Ovary (tissue), 9 donors: ENCODE measurements around the gene IQCF2. TPM values are rescaled to one million over a fixed set of nuclear protein-coding genes. Genes with fewer than 3 reads are reported as not detected.
"Not testable (repeated sequence)": the region's sequence is repeated elsewhere in the genome, so short reads cannot be mapped to it uniquely, and the experiment has no call there.

ENCODE experiments used
- DNase-seq, 5 donors: peaks; one replicate each; pipeline ENCODE4 v3.0.0-alpha.2; 2019 to 2020
- H3K27ac ChIP-seq, 2 donors: fragments of 200-600 bp; one replicate each; pipeline versions ENCODE4 v1.5.1 to v1.8.0; 2019 to 2022
- H3K27me3 ChIP-seq: fragments of 200-600 bp; one replicate; pipeline ENCODE4 v1.8.0; 2022
- H3K36me3 ChIP-seq: fragments of 200-600 bp; sonication (generic); one replicate; pipeline ENCODE4 v1.5.1; 2019
- H3K4me1 ChIP-seq: one replicate; pipeline ENCODE4 v1.8.1; 2013; ENCODE audit warnings: mild to moderate bottlenecking, moderate library complexity; ENCODE audit not compliant: insufficient read depth
- H3K4me3 ChIP-seq: fragments of 200-600 bp; sonication (generic); one replicate; pipeline ENCODE4 v1.5.1; 2017
- H3K9me3 ChIP-seq, 2 donors: fragments of 200-600 bp in 1 of 2; sonication (generic) in 1 of 2; one replicate each; pipeline versions ENCODE4 v1.5.1 to v1.8.1; 2013 to 2019; ENCODE audit warnings: mild to moderate bottlenecking in 1 of 2, moderate library complexity in 1 of 2
- EP300 ChIP-seq: sonication (generic); formaldehyde crosslinking; IDR thresholded peaks from one replicate; pipeline ENCODE4 v1.6.1; 2017; ENCODE audit warnings: antibody characterized with exemption
- POLR2A ChIP-seq: fragments of 450-650 bp; IDR thresholded peaks from one replicate; pipeline ENCODE4 v1.6.1; 2017; ENCODE audit warnings: antibody characterized with exemption, mild to moderate bottlenecking, moderate library complexity
- WGBS, 3 donors: extraction: QIAGEN DNeasy Blood & Tissue Kit in 1 of 3; methylation state at CpG; one replicate each; pipeline versions ENCODE4 v1.1.5 to v1.1.7; 2013 to 2017; 5-methylcytosine and 5-hydroxymethylcytosine counted together
- intact Hi-C, 4 donors: fragments of 100-400 bp; cut with DNase I; formaldehyde crosslinking; loops; one replicate each; pipeline versions ENCODE4 v1.11.0 to v1.15.1; 2022 to 2023
- polyA plus RNA-seq, 2 donors: library from polyadenylated mRNA; stranded (reverse); fragments of 200-250 nt in 1 of 2; fragments of 350-450 nt in 1 of 2; fragmentation: Illumina TruSeq in 1 of 2; extraction: RNeasy Lipid Tissue Mini Kit (QIAGEN cat#74804) in 1 of 2; gene quantifications; one replicate each; pipeline ENCODE4 v1.2.3, GENCODE V29; 2013 to 2014
- total RNA-seq, 7 donors: library from RNA; depleted of rRNA in 2 of 7; stranded (reverse); fragments of >200 nt in 2 of 7; fragmentation: NEBNext Ultra II Directional in 3 of 7; extraction: Animal tissue kit (Norgen Biotek cat#: 25700) in 3 of 7; gene quantifications; one replicate each; pipeline versions ENCODE4 v1.1.0 to v1.2.4, GENCODE V29; 2016 to 2023
- TF ChIP-seq, protein P1 (sequence below), 3 donors: fragments of 450-650 bp in 2 of 3; fragments of 200-600 bp in 1 of 3; IDR thresholded peaks; one replicate each; pipeline versions ENCODE4 v1.5.1 to v1.8.0; 2016 to 2022; ENCODE audit warnings: antibody characterized with exemption in 3 of 3, mild to moderate bottlenecking in 1 of 3
- donor health status: DM: no; HTN: no; CAD: no; lungs with moderate emphysema.
- donor health status: DM: no; HTN: no; CAD: no.
- donor health status: Bipolar disorder and iron deficiency.
- donor health status: DM: yes; HTN: yes; CAD: no.
- donor health status: DM: no; HTN: no; CAD: no.
- donor health status: DM: yes; HTN: yes; CAD: no.

IQCF2 gene
- total and polyA plus RNA-seq, 9 donors, result not detected

DNA sequence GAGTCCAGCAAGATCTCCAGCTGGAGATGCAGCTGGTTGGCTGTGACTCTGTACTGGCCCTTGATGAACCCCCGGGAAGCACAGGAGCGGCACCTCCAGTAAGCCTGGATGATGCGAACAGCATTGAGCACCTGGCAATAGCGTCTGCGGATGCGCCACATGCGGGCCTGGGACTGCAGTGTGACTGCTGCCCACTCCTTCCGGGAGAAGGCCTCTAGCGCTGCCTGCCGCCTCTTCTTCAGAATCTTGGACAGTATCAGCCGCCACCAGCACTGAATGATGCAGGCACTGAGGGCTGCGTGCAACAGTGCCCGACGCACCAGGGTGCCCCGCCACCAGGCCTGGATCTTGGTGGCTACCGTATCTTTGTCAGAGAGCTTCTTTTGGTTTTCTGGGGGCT is 33.5 kb downstream of the IQCF2 start:
- intact Hi-C loops, result no loop called here
- 93 to 96% (median 95%) methylated on average over 16 of the region's 16 CpGs for WGBS, 3 donors
- Histone ChIP-seq H3K9me3 (no peaks in the 10 kb centered on the region), H3K27ac (no peak overlapping the region), H3K4me3 (no peak overlapping the region), H3K27me3 (no peaks in the 10 kb centered on the region), H3K36me3 (no peaks in the 10 kb centered on the region), H3K4me1 (no peaks in the 10 kb centered on the region)
- TF ChIP-seq, protein P1, sequence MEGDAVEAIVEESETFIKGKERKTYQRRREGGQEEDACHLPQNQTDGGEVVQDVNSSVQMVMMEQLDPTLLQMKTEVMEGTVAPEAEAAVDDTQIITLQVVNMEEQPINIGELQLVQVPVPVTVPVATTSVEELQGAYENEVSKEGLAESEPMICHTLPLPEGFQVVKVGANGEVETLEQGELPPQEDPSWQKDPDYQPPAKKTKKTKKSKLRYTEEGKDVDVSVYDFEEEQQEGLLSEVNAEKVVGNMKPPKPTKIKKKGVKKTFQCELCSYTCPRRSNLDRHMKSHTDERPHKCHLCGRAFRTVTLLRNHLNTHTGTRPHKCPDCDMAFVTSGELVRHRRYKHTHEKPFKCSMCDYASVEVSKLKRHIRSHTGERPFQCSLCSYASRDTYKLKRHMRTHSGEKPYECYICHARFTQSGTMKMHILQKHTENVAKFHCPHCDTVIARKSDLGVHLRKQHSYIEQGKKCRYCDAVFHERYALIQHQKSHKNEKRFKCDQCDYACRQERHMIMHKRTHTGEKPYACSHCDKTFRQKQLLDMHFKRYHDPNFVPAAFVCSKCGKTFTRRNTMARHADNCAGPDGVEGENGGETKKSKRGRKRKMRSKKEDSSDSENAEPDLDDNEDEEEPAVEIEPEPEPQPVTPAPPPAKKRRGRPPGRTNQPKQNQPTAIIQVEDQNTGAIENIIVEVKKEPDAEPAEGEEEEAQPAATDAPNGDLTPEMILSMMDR (IDR thresholded peaks at IDR 0.05), result no peak
- no peak for DNase-seq

DNA sequence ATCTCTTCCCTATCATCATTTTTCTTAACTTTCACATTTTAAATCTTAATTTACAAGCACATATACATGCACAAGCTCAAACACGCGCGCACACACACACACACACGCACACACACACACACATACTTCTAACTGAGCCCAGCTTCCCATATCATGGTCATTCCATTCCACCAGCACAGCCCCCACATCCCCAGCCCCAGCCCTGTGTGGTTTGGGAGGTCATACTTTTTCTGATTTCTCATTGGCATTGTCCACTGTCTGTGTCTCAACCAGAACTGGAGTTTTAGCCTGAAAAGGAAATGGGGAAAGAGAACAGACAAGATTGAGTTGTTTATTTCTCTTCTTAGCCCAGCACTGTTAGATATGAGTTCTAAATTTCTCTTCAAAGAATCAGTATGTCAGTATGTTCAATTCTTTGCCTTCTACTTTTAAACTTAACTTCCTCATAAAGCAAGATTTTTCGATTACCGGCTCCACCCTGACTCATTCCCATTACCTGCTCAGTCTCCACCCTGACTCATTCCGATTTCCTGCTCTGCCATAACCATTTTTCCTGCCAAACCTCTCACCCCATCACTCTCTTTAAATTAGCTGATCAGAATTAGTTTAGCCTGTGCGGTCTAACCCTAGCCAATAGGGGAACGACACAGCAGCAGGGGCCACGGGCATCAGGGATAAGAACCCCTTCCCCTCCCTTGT is 35.3 kb downstream of the IQCF2 start:
- TF ChIP-seq, protein P1 (IDR thresholded peaks at IDR 0.05), result no peak
- TF ChIP-seq EP300 (no peak), POLR2A (no peak)

DNA sequence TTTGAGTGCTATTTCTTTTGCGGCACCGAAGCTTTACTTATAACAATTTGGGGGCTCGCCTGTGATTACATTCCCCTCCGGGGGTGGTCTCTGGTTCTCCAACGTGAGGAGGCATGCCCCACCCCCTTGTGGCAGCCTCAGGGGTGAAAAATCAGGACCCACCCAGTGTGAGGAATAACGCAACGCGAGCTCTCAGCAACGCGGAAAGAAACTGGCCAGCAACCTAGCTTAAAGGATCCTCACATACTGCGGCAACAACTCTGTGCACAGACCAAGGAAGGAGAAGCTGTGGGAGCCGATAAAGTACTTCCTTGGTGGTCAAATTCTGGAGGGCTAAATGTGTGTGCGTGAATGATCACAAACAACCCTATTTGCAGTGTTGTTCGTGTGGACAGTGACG is 36.0 kb downstream of the IQCF2 start:
- TF ChIP-seq, protein P1 (IDR thresholded peaks at IDR 0.05), result no peak
- TF ChIP-seq EP300 (no peak), POLR2A (no peak)
- Histone ChIP-seq H3K36me3 (no peaks in the 10 kb centered on the region), H3K9me3 (no peaks in the 10 kb centered on the region), H3K27me3 (no peaks in the 10 kb centered on the region), H3K27ac (no peak overlapping the region), H3K4me3 (no peak overlapping the region), H3K4me1 (no peaks in the 10 kb centered on the region)
- WGBS, 3 donors, result 86 to 88% (median 88%) methylated on average over 15 of the region's 15 CpGs
- intact Hi-C loops, result no loop called here
- no peak for DNase-seq

More for the DNA sequence above, 35.3 kb downstream of the IQCF2 start:
- intact Hi-C loops, result no loop called here
- no peaks in the 10 kb centered on the region for H3K27me3 ChIP-seq
- no peak overlapping the region for H3K27ac ChIP-seq
- H3K4me1 ChIP-seq, result no peaks in the 10 kb centered on the region
- no peak for DNase-seq
- H3K36me3 ChIP-seq, result no peaks in the 10 kb centered on the region
- 86 to 90% (median 88%) methylated on average over 10 of the region's 10 CpGs for WGBS, 3 donors
- no peaks in the 10 kb centered on the region for H3K9me3 ChIP-seq
- H3K4me3 ChIP-seq, result no peak overlapping the region

DNA sequence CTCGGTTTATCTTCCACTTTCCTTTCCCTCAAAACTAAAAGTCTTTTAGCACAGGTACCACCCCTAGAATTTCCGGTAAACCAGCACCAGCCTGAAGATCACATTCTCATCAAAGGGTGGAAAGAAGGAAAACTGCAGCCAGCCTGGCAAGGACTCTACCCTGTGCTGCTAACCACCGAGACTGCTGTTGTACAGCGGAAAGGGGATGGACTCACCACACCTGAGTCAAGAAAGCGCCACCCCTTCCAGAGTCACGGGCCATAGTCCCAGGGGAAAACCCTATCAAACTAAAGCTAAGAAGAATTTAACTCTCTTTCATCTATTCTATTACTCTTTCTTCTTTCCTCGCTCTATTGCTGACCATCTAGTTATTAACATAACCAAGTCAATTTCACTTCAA is 38.6 kb downstream of the IQCF2 start:
- DNase-seq, H3K4me3 ChIP-seq, H3K4me1 ChIP-seq, H3K9me3 ChIP-seq, H3K27ac ChIP-seq, H3K27me3 ChIP-seq, intact Hi-C loops, H3K36me3 ChIP-seq: not testable (repeated sequence)
- 72 to 78% (median 77%) methylated on average over 7 of the region's 7 CpGs for WGBS, 3 donors

DNA sequence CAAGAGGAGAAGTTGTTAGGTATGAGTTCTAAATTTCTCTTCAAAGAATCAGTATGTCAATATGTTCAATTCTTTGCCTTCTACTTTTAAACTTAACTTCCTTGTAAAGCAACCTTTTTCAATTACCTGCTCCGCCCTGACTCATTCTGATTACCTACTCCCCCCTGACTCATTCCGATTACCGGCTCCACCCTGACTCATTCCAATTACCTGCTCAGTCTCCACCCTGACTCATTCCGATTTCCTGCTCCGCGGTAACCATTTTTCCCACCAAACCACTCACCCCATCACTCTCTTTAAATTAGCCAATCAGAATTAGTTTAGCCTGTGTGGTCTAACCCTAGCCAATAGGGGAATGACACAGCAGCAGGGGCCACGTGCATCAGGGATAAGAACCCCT is 40.9 kb downstream of the IQCF2 start:
- H3K27ac ChIP-seq, H3K4me3 ChIP-seq, H3K36me3 ChIP-seq, H3K27me3 ChIP-seq, intact Hi-C loops, H3K4me1 ChIP-seq, H3K9me3 ChIP-seq, DNase-seq: not testable (repeated sequence)
- WGBS, 3 donors, result 69 to 79% (median 75%) methylated on average over 6 to 7 of the region's 7 CpGs
